IPS DF 6.9 (cell line): ENCODE results near the gene ACAP3.

Source experiments
- DNase-seq: peaks from one replicate; pipeline ENCODE4 v3.0.0-alpha.2; 2013; ENCODE audit warnings: low read depth, low spot score
- H3K27ac ChIP-seq: one replicate; pipeline ENCODE4 v1.5.1; 2013; ENCODE audit warnings: low read length, control low read depth
- H3K27me3 ChIP-seq: 2 replicates; pipeline ENCODE4 v1.6.1; 2013; ENCODE audit warnings: mild to moderate bottlenecking, low read length; ENCODE audit not compliant: control insufficient read depth, insufficient read depth
- H3K36me3 ChIP-seq: 2 replicates; pipeline ENCODE4 v1.6.1; 2013; ENCODE audit warnings: low read length; ENCODE audit not compliant: control insufficient read depth, insufficient read depth
- H3K4me1 ChIP-seq: 2 replicates; pipeline ENCODE4 v1.6.1; 2013; ENCODE audit warnings: low read length; ENCODE audit not compliant: control insufficient read depth, insufficient read depth
- H3K4me3 ChIP-seq: 2 replicates; pipeline ENCODE4 v1.5.1; 2013; ENCODE audit warnings: mild to moderate bottlenecking, low read length
- H3K9me3 ChIP-seq: 2 replicates; pipeline ENCODE4 v1.6.1; 2013; ENCODE audit warnings: low read length, inconsistent platforms; ENCODE audit not compliant: control insufficient read depth, insufficient read depth
- WGBS: extraction: QIAGEN DNeasy Blood & Tissue Kit; methylation state at CpG from one replicate; pipeline ENCODE4 v1.1.7; 2013; ENCODE audit warnings: mixed read lengths, missing lambda C conversion rate; ENCODE audit not compliant: insufficient read length, insufficient coverage; 5-methylcytosine and 5-hydroxymethylcytosine counted together

The ACAP3 gene

GRCh38 chr1:1349256-1350012, 41.7 kb upstream of the ACAP3 start, which contains the start of gene DVL1:
DVL1 (minus strand) TSS chr1:1349418; CDS start chr1:1349065, 353 bp downstream.
- H3K4me3 ChIP-seq = peak within 1 kb of the TSS; percentile 98
- H3K9me3 ChIP-seq = no peaks in the 10 kb centered on the region
- no peaks in the 10 kb centered on the region for H3K27me3 ChIP-seq
- peaks cover 17% of the 10 kb centered on the region for H3K4me1 ChIP-seq
- DNase-seq = no peak
- no CpG with 5 or more reads among the region's 122 CpGs for WGBS
- no peaks in the 10 kb centered on the region; the same call in 1 of the 2 replicates for H3K36me3 ChIP-seq
- H3K27ac ChIP-seq = no peak within 1 kb of the TSS

- no peaks in the 10 kb centered on the region; the same call in 1 of the 2 replicates for H3K36me3 ChIP-seq
- peaks cover 15% of the 10 kb centered on the region for H3K4me1 ChIP-seq
- peak overlapping the region; percentile 55 for H3K4me3 ChIP-seq
- no CpG with 5 or more reads among the region's 109 CpGs for WGBS
- no peaks in the 10 kb centered on the region for H3K9me3 ChIP-seq
- no peaks in the 10 kb centered on the region for H3K27me3 ChIP-seq
- DNase-seq = no peak
- H3K27ac ChIP-seq = no peak overlapping the region
Measured at GRCh38 chr1:1348420-1349255, 40.9 kb upstream of the ACAP3 start.

DNA sequence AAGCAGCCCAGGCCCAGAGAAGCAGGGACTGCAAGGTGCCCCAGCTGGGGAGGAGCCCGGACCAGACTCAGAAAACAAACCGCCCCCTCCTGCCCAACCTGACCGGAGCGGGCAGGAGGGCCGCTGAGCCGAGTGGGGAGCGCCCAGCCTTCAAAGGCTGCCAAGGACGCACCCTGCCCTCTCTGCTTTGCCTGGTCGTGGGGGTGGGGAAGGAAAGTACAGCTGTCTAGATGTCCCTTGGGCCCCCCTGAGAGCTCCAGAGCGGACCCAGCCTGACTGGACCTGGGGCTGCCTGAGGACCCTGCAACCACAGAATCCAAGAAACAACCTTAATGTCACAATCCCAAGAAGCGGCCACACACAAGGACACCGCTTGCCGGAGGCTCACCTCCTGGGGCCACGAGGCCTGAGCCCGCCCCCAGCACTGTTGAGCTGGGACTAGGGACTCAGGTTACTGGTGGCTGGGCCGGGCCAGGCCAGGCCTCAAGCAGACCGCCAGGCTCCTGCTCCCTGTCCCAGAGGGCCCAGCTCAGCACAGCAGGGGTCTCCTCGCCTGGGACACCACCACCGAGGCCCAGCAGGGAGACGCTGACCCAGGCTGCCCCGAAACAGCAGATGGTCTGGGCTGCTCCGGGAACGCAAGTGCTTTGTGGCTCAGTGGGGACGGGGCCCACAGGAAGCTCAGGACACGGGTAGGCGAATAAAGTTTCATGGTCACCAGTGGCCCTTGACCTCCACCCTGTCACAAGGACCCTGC, 40.1 kb upstream of the ACAP3 start:
- H3K4me3 ChIP-seq = peak overlapping the region; percentile 55; the same call in 1 of the 2 replicates
- WGBS = no CpG with 5 or more reads among the region's 26 CpGs
- H3K9me3 ChIP-seq = no peaks in the 10 kb centered on the region
- no peak overlapping the region for H3K27ac ChIP-seq
- peaks cover 14% of the 10 kb centered on the region for H3K4me1 ChIP-seq
- no peaks in the 10 kb centered on the region; the same call in 1 of the 2 replicates for H3K36me3 ChIP-seq
- H3K27me3 ChIP-seq = no peaks in the 10 kb centered on the region
- DNase-seq = no peak

DNA sequence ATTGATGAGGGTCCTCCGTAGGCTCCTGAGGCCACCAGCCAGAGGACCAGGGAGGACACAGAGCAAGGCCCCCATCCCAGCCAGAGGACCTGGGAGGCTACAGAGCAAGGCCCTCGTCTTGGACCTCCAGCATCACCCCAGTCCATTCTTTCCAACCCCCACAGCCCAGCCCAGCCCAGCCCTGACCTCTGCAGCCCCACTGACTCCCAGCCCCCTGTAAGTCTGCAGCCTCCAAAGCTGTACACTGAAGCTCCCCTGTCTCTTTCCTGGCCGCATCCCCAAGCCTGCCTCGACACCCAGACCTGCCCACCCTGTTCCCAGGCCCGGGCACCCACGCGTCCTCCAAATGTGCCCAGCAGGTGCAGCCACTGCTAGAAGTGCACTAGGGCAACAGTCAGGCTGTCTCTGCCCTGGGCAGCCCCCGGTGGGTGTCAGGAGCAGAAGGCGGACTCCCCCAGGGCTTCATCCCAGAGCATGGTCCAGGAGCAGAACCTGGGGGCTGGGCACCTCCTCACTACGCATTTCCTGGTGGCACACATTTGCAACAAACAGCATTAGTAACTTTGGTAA, 39.4 kb upstream of the ACAP3 start:
- Histone ChIP-seq H3K27ac (no peak overlapping the region), H3K9me3 (no peaks in the 10 kb centered on the region), H3K4me1 (peaks cover 11% of the 10 kb centered on the region), H3K36me3 (no peaks in the 10 kb centered on the region; the same call in 1 of the 2 replicates), H3K27me3 (no peaks in the 10 kb centered on the region), H3K4me3 (no peak overlapping the region)
- WGBS = no CpG with 5 or more reads among the region's 10 CpGs
- no peak for DNase-seq

GRCh38 chr1:1346501-1346890, 38.8 kb upstream of the ACAP3 start:
- DNase-seq = no peak
- Histone ChIP-seq H3K9me3 (no peaks in the 10 kb centered on the region), H3K36me3 (peaks cover 1% of the 10 kb centered on the region; the same call in 1 of the 2 replicates), H3K27ac (no peak overlapping the region), H3K4me3 (no peak overlapping the region), H3K4me1 (peaks cover 7% of the 10 kb centered on the region), H3K27me3 (no peaks in the 10 kb centered on the region)
- no CpG with 5 or more reads among the region's 10 CpGs for WGBS

GRCh38 chr1:1345860-1346500, 38.2 kb upstream of the ACAP3 start:
- DNase-seq = no peak
- Histone ChIP-seq H3K9me3 (no peaks in the 10 kb centered on the region), H3K4me3 (no peak overlapping the region), H3K27ac (no peak overlapping the region), H3K36me3 (peaks cover 6% of the 10 kb centered on the region), H3K27me3 (no peaks in the 10 kb centered on the region), H3K4me1 (peaks cover 6% of the 10 kb centered on the region)
- WGBS = no CpG with 5 or more reads among the region's 12 CpGs

DNA sequence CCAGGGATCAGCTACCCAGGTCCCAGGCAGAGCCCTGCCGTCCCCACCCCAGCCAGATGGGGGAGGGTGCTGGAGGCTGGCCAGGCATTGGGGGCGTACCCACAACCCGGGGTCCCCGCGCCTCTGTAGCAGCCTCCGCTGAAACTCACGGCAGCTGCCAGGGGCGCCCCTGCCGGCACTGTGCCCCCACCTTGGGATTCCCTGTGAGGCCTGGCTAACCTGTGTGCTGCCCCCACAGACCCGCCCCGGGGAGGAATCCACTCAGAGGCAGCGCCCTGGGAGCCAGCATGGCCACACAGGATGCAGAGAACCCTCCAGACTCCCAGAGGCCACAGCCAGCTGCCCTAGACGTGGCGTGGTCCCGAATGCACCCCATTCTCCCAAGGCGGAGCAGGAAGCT, 37.7 kb upstream of the ACAP3 start:
- Histone ChIP-seq H3K4me3 (no peak overlapping the region), H3K4me1 (peaks cover 6% of the 10 kb centered on the region), H3K9me3 (no peaks in the 10 kb centered on the region), H3K27me3 (no peaks in the 10 kb centered on the region), H3K27ac (no peak overlapping the region), H3K36me3 (peaks cover 7% of the 10 kb centered on the region)
- no peak for DNase-seq
- WGBS = no CpG with 5 or more reads among the region's 16 CpGs

DNA sequence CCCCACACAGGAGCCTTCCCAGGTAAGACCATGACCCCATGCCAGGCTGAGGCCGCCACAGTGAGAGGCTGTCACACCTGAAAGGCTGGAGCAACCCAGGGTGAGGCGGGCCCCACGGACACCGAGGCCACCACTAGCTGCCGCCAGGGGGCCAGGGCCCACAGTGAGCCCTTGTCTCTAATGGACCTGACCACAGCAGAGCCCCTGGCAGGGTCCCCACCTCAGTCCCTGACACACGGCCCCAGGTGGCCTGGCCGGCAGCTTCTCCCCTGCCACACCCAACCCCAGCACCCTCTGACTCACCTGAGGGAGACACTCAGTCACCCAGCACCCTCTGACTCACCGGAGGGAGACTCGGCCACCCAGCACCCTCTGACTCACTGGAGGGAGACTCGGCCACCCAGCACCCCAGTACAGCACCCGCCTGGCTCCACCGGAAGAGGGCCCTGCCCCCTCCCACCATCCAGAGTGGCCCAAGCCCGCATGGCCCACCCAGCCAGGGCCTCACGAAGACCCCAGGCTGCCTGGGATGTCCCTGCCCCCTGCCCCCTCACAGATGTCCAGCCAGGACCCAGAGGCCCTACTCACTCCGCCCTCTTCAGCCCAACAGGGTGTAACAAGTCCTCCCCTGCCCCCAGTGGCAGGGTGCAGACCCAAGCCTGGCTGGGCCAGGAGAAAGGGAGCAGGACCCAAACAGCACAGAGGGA, 37.1 kb upstream of the ACAP3 start:
- H3K27me3 ChIP-seq = no peaks in the 10 kb centered on the region
- H3K4me3 ChIP-seq = no peak overlapping the region

GRCh38 chr1:1343811-1344421, 36.2 kb upstream of the ACAP3 start:
- Histone ChIP-seq H3K27ac (no peak overlapping the region), H3K27me3 (no peaks in the 10 kb centered on the region), H3K36me3 (peaks cover 17% of the 10 kb centered on the region), H3K9me3 (no peaks in the 10 kb centered on the region), H3K4me3 (no peak overlapping the region), H3K4me1 (peaks cover 6% of the 10 kb centered on the region)
- WGBS = no CpG with 5 or more reads among the region's 24 CpGs
- no peak for DNase-seq

More for the DNA sequence above, 37.1 kb upstream of the ACAP3 start:
- Histone ChIP-seq H3K4me1 (peaks cover 6% of the 10 kb centered on the region), H3K27ac (no peak overlapping the region), H3K36me3 (peaks cover 13% of the 10 kb centered on the region), H3K9me3 (no peaks in the 10 kb centered on the region)
- WGBS = no CpG with 5 or more reads among the region's 15 CpGs
- DNase-seq = no peak
